K562 (cell line): ENCODE results near the gene GPR176. TPM values are rescaled to one million over a fixed set of nuclear protein-coding genes. Genes with fewer than 3 reads are reported as not detected.
"Not testable (repeated sequence)": the region's sequence is repeated elsewhere in the genome, so short reads cannot be mapped to it uniquely, and the experiment has no call there.

ENCODE experiments used
- ATAC-seq: fragments of 200-7000 bp; cut with Tn5 transposase; 3 replicates; pipeline ENCODE4 v1.9.1; 2020; ENCODE audit warnings: moderate library complexity
- BruUV-seq: library from RNA; stranded (reverse); fragments of 400-500 nt; replicated peaks from 2 replicates; lab custom pipeline; 2021; lab: Mats Ljungman, UMichigan
- CTCF ChIA-PET: fragments of 300-600 bp; formaldehyde crosslinking; extraction: SDS; loops from one replicate; lab custom pipeline; 2021; ENCODE audit warnings: low intra/inter-chr PET ratio; lab: Yijun Ruan, JAX
- POLR2A ChIA-PET: fragments of 300-600, 350-650 bp; sonication (Branson Sonifier 250); formaldehyde crosslinking; extraction: SDS; loops from one replicate; lab custom pipeline; 2021; ENCODE audit warnings: antibody characterized with exemption, inconsistent platforms; lab: Yijun Ruan, JAX
- DNase-seq, 4 experiments: peaks; one replicate each; pipeline versions ENCODE4 v3.0.0 to v3.0.0-alpha.2; 2011 to 2018; ENCODE audit warnings: low spot score in 3 of 4, mixed read lengths in 3 of 4; ENCODE audit errors: extremely low read depth in 1 of 4
- FAIRE-seq: peaks from 2 replicates; lab custom pipeline; 2011; peaks lifted over from hg19 to GRCh38; lab: Jason Lieb, UNC
- H2AFZ ChIP-seq: 2 replicates; pipeline ENCODE4 v1.6.0; 2011; ENCODE audit warnings: low read depth, low read length, control low read depth, inconsistent platforms
- H3K27ac ChIP-seq: fragments of 200-600 bp; 3 replicates; pipeline ENCODE4 v1.8.0; 2011; ENCODE audit warnings: low read depth, mild to moderate bottlenecking, control low read depth, inconsistent platforms, low read length, moderate library complexity, mixed read lengths; ENCODE audit errors: extremely low read depth
- H3K27me3 ChIP-seq, 2 experiments: fragments of 300-600 bp in 1 of 2; 2 replicates in 1 of 2; 3 replicates in 1 of 2; pipeline versions ENCODE4 v1.6.0 to v1.8.0; 2011; ENCODE audit warnings: inconsistent platforms in 2 of 2, low read length in 2 of 2, mild to moderate bottlenecking in 1 of 2, mixed read lengths in 1 of 2, moderate library complexity in 1 of 2; ENCODE audit not compliant: control insufficient read depth in 2 of 2, insufficient read depth in 2 of 2
- H3K36me3 ChIP-seq: fragments of 300-600 bp; 3 replicates; pipeline ENCODE4 v1.8.0; 2011; ENCODE audit warnings: mild to moderate bottlenecking, low read length, inconsistent platforms; ENCODE audit not compliant: control insufficient read depth, insufficient read depth
- H3K4me1 ChIP-seq, 2 experiments: fragments of 200-600 bp in 1 of 2; replicated peaks in 1 of 2; 2 replicates in 1 of 2; 3 replicates in 1 of 2; pipeline versions ENCODE4 v1.5.1 to v1.8.0; 2011; ENCODE audit warnings: inconsistent platforms in 2 of 2, low read length in 2 of 2, mild to moderate bottlenecking in 1 of 2, mixed read lengths in 1 of 2, moderate library complexity in 1 of 2; ENCODE audit not compliant: control insufficient read depth in 2 of 2, insufficient read depth in 2 of 2
- H3K4me2 ChIP-seq: 2 replicates; pipeline ENCODE4 v1.6.1; 2011; ENCODE audit warnings: low read length, control low read depth, inconsistent platforms, mixed read lengths; ENCODE audit not compliant: insufficient read depth
- H3K4me3 ChIP-seq: fragments of 200-600 bp; sonication (generic), shearing (Covaris generic); 2 replicates; pipeline ENCODE4 v1.5.1; 2016; ENCODE audit warnings: control low read depth, inconsistent platforms
- H3K79me2 ChIP-seq: fragments of 200-600 bp; 3 replicates; pipeline ENCODE4 v1.8.0; 2011; ENCODE audit warnings: low read length, inconsistent platforms; ENCODE audit not compliant: control insufficient read depth, insufficient read depth
- H3K9ac ChIP-seq, 2 experiments: 2 replicates each; pipeline versions ENCODE4 v1.6.0 to v1.6.1; 2011; ENCODE audit warnings: low read depth in 2 of 2, low read length in 2 of 2, control low read depth in 1 of 2, inconsistent platforms in 1 of 2, mild to moderate bottlenecking in 1 of 2, mixed read lengths in 1 of 2; ENCODE audit not compliant: insufficient read depth in 1 of 2
- H3K9me1 ChIP-seq: one replicate; pipeline ENCODE4 v1.6.0; 2011; ENCODE audit warnings: inconsistent platforms, mild to moderate bottlenecking, low read length, moderate library complexity; ENCODE audit not compliant: control insufficient read depth, insufficient read depth
- H3K9me3 ChIP-seq: replicated peaks from 2 replicates; pipeline ENCODE4 v1.5.1; 2011; ENCODE audit warnings: low read depth, low read length, inconsistent platforms; ENCODE audit not compliant: control insufficient read depth, insufficient read depth
- H4K20me1 ChIP-seq: replicated peaks from 2 replicates; pipeline ENCODE4 v1.6.1; 2011; ENCODE audit warnings: low read length, inconsistent platforms, mixed read lengths; ENCODE audit not compliant: control insufficient read depth, insufficient read depth
- ARID1B ChIP-seq: fragments of 450-650 bp; IDR thresholded peaks from 2 replicates; pipeline ENCODE4 v1.6.1; 2016; ENCODE audit warnings: antibody characterized with exemption, mild to moderate bottlenecking, inconsistent platforms
- CBFA2T2 ChIP-seq: fragments of 450-650 bp; conservative IDR thresholded peaks from 2 replicates; pipeline ENCODE4 v1.6.1; 2017; ENCODE audit warnings: mild to moderate bottlenecking
- CBFA2T3 ChIP-seq: fragments of 450-650 bp; IDR thresholded peaks from 2 replicates; pipeline ENCODE4 v1.6.1; 2017
- MGA ChIP-seq: fragments of 450-650 bp; IDR thresholded peaks from 2 replicates; pipeline ENCODE4 v1.6.1; 2016; ENCODE audit warnings: mild to moderate bottlenecking, moderate library complexity
- NCOR1 ChIP-seq: fragments of 450-650 bp; IDR thresholded peaks from 2 replicates; pipeline ENCODE4 v1.6.1; 2016; ENCODE audit warnings: mild to moderate bottlenecking, moderate library complexity
- SOX6 ChIP-seq: fragments of 450-650 bp; IDR thresholded peaks from 2 replicates; pipeline ENCODE4 v1.6.1; 2014; ENCODE audit warnings: mild to moderate bottlenecking
- TAL1 ChIP-seq: fragments of 450-650 bp; IDR thresholded peaks from 2 replicates; pipeline ENCODE4 v1.6.1; 2016; ENCODE audit warnings: mild to moderate bottlenecking
- WGBS: fragments of 100-300 bp; shearing (Covaris generic); methylation state at CpG from one replicate; pipeline ENCODE4 v1.1.6; 2016; ENCODE audit warnings: low coverage, mixed read lengths; ENCODE audit not compliant: insufficient coverage; ENCODE audit errors: missing lambda C conversion rate; 5-methylcytosine and 5-hydroxymethylcytosine counted together
- in situ Hi-C: fragments of 300-500 bp; cut with MboI; formaldehyde crosslinking; loops from 4 replicates; pipeline ENCODE4 v1.15.0; 2018; ENCODE audit warnings: inconsistent platforms, mixed read lengths
- intact Hi-C: fragments of 100-400 bp; cut with micrococcal nuclease; formaldehyde crosslinking; loops from 2 replicates; pipeline ENCODE4 v1.14.2; 2022
- polyA plus RNA-seq, 8 experiments: library from polyadenylated mRNA; depleted of rRNA in 4 of 8; stranded (reverse) in 5 of 8; unstranded in 3 of 8; fragments of >200 nt; fragmentation: Nextera tagmentation in 2 of 8; fragmentation: Illumina TruSeq in 1 of 8; extraction: Ambion mirVana in 2 of 8; extraction: Trizol in 1 of 8; gene quantifications; 2 replicates each; pipeline versions ENCODE4 v1.2.1 to v1.2.3, GENCODE V29; 2011 to 2014; ENCODE audit warnings: inconsistent platforms in 1 of 8, missing spikeins in 1 of 8
- total RNA-seq, 7 experiments: library from RNA; depleted of rRNA in 6 of 7; stranded (reverse); fragments of >200 nt in 6 of 7; fragmentation: Illumina TruSeq in 2 of 7; extraction: Trizol in 2 of 7; gene quantifications; 2 replicates each; pipeline versions ENCODE4 v1.2.1 to v1.2.3, GENCODE V29; 2011 to 2021; ENCODE audit warnings: low replicate concordance in 1 of 7

GPR176 gene
- total and polyA plus RNA-seq, 9 of the 15 experiments (the other 6 are each of a cell fraction or from before 2014, with no cell fraction given) = 0.03 to 1.2 (median 0.76) TPM

- DNase-seq, H3K27ac ChIP-seq, H3K4me2 ChIP-seq, in situ Hi-C loops, H3K79me2 ChIP-seq, BruUV-seq, intact Hi-C loops, H3K36me3 ChIP-seq, H3K9me3 ChIP-seq, H3K9ac ChIP-seq, CTCF ChIA-PET, H2AFZ ChIP-seq, ATAC-seq, FAIRE-seq, H3K9me1 ChIP-seq, H3K4me3 ChIP-seq, H4K20me1 ChIP-seq, H3K27me3 ChIP-seq: not testable (repeated sequence)
- TF ChIP-seq SOX6 (peak; percentile 59), CBFA2T2 (peak; percentile 40; the same call in 1 of the 2 replicates), CBFA2T3 (peak; percentile 60), MGA (0 out of 2 replicates have a peak, but pooled peaks have one; percentile 18), ARID1B (0 out of 2 replicates have a peak, but pooled peaks have one; percentile 33), TAL1 (peak; percentile 56; the same call in 1 of the 2 replicates), NCOR1 (0 out of 2 replicates have a peak, but pooled peaks have one; percentile 17)
- POLR2A ChIA-PET = interaction anchor here (0.9 to 2.7 kb wide), 2 partner anchors 10 to 20 kb away, joined by 3 to 6 read pairs; no protein-coding TSS in a partner anchor
- WGBS = 19% methylated on average over 3 of the region's 4 CpGs
- H3K4me1 ChIP-seq = peaks cover 4 to 23% of the 10 kb centered on the region in 2 experiments; a peak in 4 of 5 replicates
Observed at GRCh38 chr15:39893051-39893450, 27.0 kb downstream of the GPR176 start.
